Tibial nerve (tissue), 4 donors: ENCODE data around the gene PSMD13. TPM values are rescaled to one million over a fixed set of nuclear protein-coding genes. Genes with fewer than 3 reads are reported as not detected.

Experiments used
- DNase-seq, 2 donors: peaks; one replicate each; pipeline ENCODE4 v3.0.0-alpha.2; 2019; ENCODE audit warnings: low spot score in 2 of 2
- H3K27ac ChIP-seq, 4 donors: fragments of 200-600 bp; sonication (generic) in 3 of 4; one replicate each; pipeline ENCODE4 v1.5.1; 2017 to 2019; ENCODE audit warnings: mild to moderate bottlenecking in 1 of 4
- H3K27me3 ChIP-seq, 2 donors: fragments of 200-600 bp; sonication (generic) in 1 of 2; one replicate each; pipeline versions ENCODE4 v1.5.1 to v1.6.0; 2017 to 2019
- H3K36me3 ChIP-seq, 3 donors: fragments of 200-600 bp; sonication (generic); one replicate each; pipeline ENCODE4 v1.5.1; 2018 to 2019
- H3K4me1 ChIP-seq, 4 donors: fragments of 200-600 bp; sonication (generic) in 3 of 4; one replicate each; pipeline ENCODE4 v1.5.1; 2017 to 2019
- H3K4me3 ChIP-seq, 4 donors: fragments of 200-600 bp; sonication (generic) in 3 of 4; one replicate each; pipeline ENCODE4 v1.5.1; 2017 to 2019; ENCODE audit warnings: mild to moderate bottlenecking in 1 of 4, moderate library complexity in 1 of 4
- H3K9me3 ChIP-seq, 4 donors: fragments of 200-600 bp; sonication (generic) in 3 of 4; one replicate each; pipeline ENCODE4 v1.5.1; 2017 to 2019
- EP300 ChIP-seq, 2 donors: sonication (generic); formaldehyde crosslinking; IDR thresholded peaks; one replicate each; pipeline ENCODE4 v1.6.1; 2017; ENCODE audit warnings: antibody characterized with exemption in 2 of 2, mild to moderate bottlenecking in 1 of 2
- POLR2A ChIP-seq, 2 donors: fragments of 450-650 bp; IDR thresholded peaks; one replicate each; pipeline ENCODE4 v1.6.1; 2017; ENCODE audit warnings: antibody characterized with exemption in 2 of 2, mild to moderate bottlenecking in 2 of 2, moderate library complexity in 2 of 2
- WGBS, 2 donors: methylation state at CpG; one replicate each; pipeline ENCODE4 v1.1.5; 2018; 5-methylcytosine and 5-hydroxymethylcytosine counted together
- total RNA-seq, 4 donors: library from RNA; depleted of rRNA; stranded (reverse); fragments of >200 nt; gene quantifications; one replicate each; pipeline ENCODE4 v1.1.0, GENCODE V29; 2016
- TF ChIP-seq, protein P1 (sequence below), 5 experiments: fragments of 200-600 bp in 3 of 5; fragments of 450-650 bp in 2 of 5; sonication (generic) in 3 of 5; IDR thresholded peaks; one replicate each; pipeline ENCODE4 v1.5.1; 2016 to 2019; ENCODE audit warnings: antibody characterized with exemption in 5 of 5, mild to moderate bottlenecking in 3 of 5, moderate library complexity in 2 of 5

The PSMD13 gene
- total RNA-seq, 4 donors from 2014 or later: 72.0 to 136 (median 120) TPM

DNA sequence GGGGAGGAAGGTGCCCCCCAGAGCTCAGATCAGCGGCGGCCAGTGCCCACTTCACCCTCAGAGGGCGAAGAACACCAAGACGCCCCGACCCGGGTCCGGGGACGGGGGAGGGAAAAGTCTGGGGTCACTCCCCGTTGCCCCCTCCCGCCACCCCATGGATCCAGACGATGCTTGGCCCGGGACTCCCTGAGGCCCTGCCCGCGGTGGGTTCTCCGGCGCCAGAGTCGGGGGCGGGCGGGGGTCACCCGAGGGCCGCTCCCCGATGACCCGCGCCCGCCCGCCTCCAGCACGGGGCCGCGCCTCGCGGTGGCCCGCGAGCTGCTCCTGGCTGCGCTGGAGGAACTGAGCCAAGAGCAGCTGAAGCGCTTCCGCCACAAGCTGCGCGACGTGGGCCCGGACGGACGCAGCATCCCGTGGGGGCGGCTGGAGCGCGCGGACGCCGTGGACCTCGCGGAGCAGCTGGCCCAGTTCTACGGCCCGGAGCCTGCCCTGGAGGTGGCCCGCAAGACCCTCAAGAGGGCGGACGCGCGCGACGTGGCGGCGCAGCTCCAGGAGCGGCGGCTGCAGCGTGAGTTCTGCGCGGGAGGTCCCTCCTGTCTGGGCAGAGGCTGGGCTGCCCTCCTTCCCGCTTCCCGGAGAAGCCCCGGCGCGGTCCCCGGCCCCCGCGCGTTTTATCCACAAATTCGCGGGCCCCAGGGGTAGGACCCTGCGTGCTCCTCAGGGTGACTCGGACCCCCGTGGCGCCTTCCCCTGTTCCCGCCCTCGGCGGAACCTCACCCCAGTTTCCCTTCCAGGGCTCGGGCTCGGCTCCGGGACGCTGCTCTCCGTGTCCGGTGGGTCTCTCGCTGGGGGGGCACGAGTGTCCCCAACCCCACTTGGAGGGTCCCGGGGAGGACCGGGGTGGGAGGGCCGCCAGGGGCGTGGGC lies 42.5 kb downstream of the PSMD13 start:
- peak overlapping the region; percentile 3 to 62 (median 26) for H3K4me3 ChIP-seq
- TF ChIP-seq, protein P1, sequence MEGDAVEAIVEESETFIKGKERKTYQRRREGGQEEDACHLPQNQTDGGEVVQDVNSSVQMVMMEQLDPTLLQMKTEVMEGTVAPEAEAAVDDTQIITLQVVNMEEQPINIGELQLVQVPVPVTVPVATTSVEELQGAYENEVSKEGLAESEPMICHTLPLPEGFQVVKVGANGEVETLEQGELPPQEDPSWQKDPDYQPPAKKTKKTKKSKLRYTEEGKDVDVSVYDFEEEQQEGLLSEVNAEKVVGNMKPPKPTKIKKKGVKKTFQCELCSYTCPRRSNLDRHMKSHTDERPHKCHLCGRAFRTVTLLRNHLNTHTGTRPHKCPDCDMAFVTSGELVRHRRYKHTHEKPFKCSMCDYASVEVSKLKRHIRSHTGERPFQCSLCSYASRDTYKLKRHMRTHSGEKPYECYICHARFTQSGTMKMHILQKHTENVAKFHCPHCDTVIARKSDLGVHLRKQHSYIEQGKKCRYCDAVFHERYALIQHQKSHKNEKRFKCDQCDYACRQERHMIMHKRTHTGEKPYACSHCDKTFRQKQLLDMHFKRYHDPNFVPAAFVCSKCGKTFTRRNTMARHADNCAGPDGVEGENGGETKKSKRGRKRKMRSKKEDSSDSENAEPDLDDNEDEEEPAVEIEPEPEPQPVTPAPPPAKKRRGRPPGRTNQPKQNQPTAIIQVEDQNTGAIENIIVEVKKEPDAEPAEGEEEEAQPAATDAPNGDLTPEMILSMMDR (IDR thresholded peaks at IDR 0.05): no peak
- no peak for TF ChIP-seq POLR2A (IDR thresholded peaks at IDR 0.05)
- no peak for TF ChIP-seq EP300 (IDR thresholded peaks at IDR 0.05)
- H3K9me3 ChIP-seq: peaks cover 0 to 4% (median 0%) of the 10 kb centered on the region in 4 donors
- peak in 1 of 2 donors; percentile 8 for DNase-seq
- H3K27me3 ChIP-seq: peaks cover 4 to 64% of the 10 kb centered on the region in 2 donors
- WGBS, 2 donors: 9 to 27% methylated on average over 25 to 34 of the region's 97 CpGs
- H3K27ac ChIP-seq: peak overlapping the region in 2 of 4 donors; percentile 6 to 71
- peaks cover 0 to 30% (median 24%) of the 10 kb centered on the region in 4 donors for H3K4me1 ChIP-seq
- no peaks in the 10 kb centered on the region for H3K36me3 ChIP-seq

DNA sequence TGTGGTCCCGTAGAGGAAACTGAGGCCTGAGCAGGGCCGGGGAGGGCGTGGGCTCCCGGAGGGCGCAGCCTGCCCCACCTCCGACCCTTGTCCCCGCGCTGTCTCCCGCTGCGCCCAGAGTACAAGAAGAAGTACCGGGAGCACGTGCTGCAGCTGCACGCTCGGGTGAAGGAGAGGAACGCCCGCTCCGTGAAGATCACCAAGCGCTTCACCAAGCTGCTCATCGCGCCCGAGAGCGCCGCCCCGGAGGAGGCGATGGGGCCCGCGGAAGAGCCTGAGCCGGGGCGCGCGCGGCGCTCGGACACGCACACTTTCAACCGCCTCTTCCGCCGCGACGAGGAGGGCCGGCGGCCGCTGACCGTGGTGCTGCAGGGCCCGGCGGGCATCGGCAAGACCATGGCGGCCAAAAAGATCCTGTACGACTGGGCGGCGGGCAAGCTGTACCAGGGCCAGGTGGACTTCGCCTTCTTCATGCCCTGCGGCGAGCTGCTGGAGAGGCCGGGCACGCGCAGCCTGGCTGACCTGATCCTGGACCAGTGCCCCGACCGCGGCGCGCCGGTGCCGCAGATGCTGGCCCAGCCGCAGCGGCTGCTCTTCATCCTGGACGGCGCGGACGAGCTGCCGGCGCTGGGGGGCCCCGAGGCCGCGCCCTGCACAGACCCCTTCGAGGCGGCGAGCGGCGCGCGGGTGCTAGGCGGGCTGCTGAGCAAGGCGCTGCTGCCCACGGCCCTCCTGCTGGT lies 43.4 kb downstream of the PSMD13 start:
- H3K4me1 ChIP-seq: peaks cover 0 to 30% (median 24%) of the 10 kb centered on the region in 4 donors
- no peak for DNase-seq
- peak overlapping the region in 2 of 4 donors; percentile 6 to 71 for H3K27ac ChIP-seq
- H3K27me3 ChIP-seq: peaks cover 4 to 73% of the 10 kb centered on the region in 2 donors
- no peaks in the 10 kb centered on the region for H3K36me3 ChIP-seq
- 4 to 5% methylated on average over 17 to 34 of the region's 85 CpGs for WGBS, 2 donors
- H3K4me3 ChIP-seq: peak overlapping the region; percentile 3 to 62 (median 26)
- TF ChIP-seq POLR2A (IDR thresholded peaks at IDR 0.05) (no peak), EP300 (IDR thresholded peaks at IDR 0.05) (no peak)
- TF ChIP-seq, protein P1 (IDR thresholded peaks at IDR 0.05): no peak
- peaks cover 0 to 4% (median 0%) of the 10 kb centered on the region in 4 donors for H3K9me3 ChIP-seq

DNA sequence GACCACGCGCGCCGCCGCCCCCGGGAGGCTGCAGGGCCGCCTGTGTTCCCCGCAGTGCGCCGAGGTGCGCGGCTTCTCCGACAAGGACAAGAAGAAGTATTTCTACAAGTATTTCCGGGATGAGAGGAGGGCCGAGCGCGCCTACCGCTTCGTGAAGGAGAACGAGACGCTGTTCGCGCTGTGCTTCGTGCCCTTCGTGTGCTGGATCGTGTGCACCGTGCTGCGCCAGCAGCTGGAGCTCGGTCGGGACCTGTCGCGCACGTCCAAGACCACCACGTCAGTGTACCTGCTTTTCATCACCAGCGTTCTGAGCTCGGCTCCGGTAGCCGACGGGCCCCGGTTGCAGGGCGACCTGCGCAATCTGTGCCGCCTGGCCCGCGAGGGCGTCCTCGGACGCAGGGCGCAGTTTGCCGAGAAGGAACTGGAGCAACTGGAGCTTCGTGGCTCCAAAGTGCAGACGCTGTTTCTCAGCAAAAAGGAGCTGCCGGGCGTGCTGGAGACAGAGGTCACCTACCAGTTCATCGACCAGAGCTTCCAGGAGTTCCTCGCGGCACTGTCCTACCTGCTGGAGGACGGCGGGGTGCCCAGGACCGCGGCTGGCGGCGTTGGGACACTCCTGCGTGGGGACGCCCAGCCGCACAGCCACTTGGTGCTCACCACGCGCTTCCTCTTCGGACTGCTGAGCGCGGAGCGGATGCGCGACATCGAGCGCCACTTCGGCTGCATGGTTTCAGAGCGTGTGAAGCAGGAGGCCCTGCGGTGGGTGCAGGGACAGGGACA lies 44.1 kb downstream of the PSMD13 start:
- no peak for TF ChIP-seq EP300 (IDR thresholded peaks at IDR 0.05)
- TF ChIP-seq, protein P1 (IDR thresholded peaks at IDR 0.05): no peak
- TF ChIP-seq POLR2A (IDR thresholded peaks at IDR 0.05): no peak
- peak overlapping the region in 1 of 4 donors; percentile 71 for H3K27ac ChIP-seq
- peaks cover 0 to 30% (median 24%) of the 10 kb centered on the region in 4 donors for H3K4me1 ChIP-seq
- 9 to 12% methylated on average over 38 to 54 of the region's 79 CpGs for WGBS, 2 donors
- no peak for DNase-seq
- peaks cover 0 to 4% (median 0%) of the 10 kb centered on the region in 4 donors for H3K9me3 ChIP-seq
- H3K27me3 ChIP-seq: peaks cover 4 to 78% of the 10 kb centered on the region in 2 donors
- H3K36me3 ChIP-seq: no peaks in the 10 kb centered on the region
- H3K4me3 ChIP-seq: peak overlapping the region in 3 of 4 donors; percentile 15 to 62 (median 37)

GRCh38 chr11:281486-282161 lies 44.8 kb downstream of the PSMD13 start:
- WGBS, 2 donors: 46 to 50% methylated on average over 17 to 25 of the region's 26 CpGs
- TF ChIP-seq, protein P1 (IDR thresholded peaks at IDR 0.05): no peak
- TF ChIP-seq POLR2A (IDR thresholded peaks at IDR 0.05) (no peak), EP300 (IDR thresholded peaks at IDR 0.05) (no peak)
- Histone ChIP-seq H3K27ac (peak overlapping the region in 1 of 4 donors; percentile 71), H3K9me3 (no peaks in the 10 kb centered on the region), H3K4me1 (peaks cover 0 to 30% (median 24%) of the 10 kb centered on the region in 4 donors), H3K27me3 (peaks cover 4 to 81% of the 10 kb centered on the region in 2 donors), H3K36me3 (no peaks in the 10 kb centered on the region), H3K4me3 (peak overlapping the region in 2 of 4 donors; percentile 37 to 62)
- DNase-seq: no peak
